WTC11 (cell line): ENCODE measurements around the gene GATA1. TPM values are rescaled to one million over a fixed set of nuclear protein-coding genes. Genes with fewer than 3 reads are reported as not detected.

Experiments
- ATAC-seq: fragments of 200-7000 bp; cut with Tn5 transposase; 2 replicates; pipeline ENCODE4 v1.10.0; 2021; ENCODE audit warnings: mild to moderate bottlenecking, moderate library complexity
- CTCF ChIA-PET: fragments of 300-600 bp; sonication (Branson Sonifier 250); formaldehyde crosslinking; loops from one replicate; lab custom pipeline; 2021; ENCODE audit warnings: antibody characterized with exemption; lab: Charles Lee
- POLR2A ChIA-PET: fragments of 350-600 bp; sonication (Branson Sonifier 250); formaldehyde crosslinking; loops from one replicate; lab custom pipeline; 2021; ENCODE audit warnings: antibody characterized with exemption; lab: Charles Lee
- DNase-seq: peaks from one replicate; pipeline ENCODE4 v3.0.0; 2021; ENCODE audit warnings: low spot score
- H3K27ac Mint-ChIP-seq: 2 replicates; pipeline ENCODE4 v1.8.0; 2021; ENCODE audit warnings: mixed read lengths
- H3K27me3 Mint-ChIP-seq: 2 replicates; pipeline ENCODE4 v1.8.0; 2021; ENCODE audit warnings: low read depth, mild to moderate bottlenecking, moderate library complexity, mixed read lengths
- H3K36me3 Mint-ChIP-seq: 2 replicates; pipeline ENCODE4 v1.8.0; 2021; ENCODE audit warnings: mixed read lengths
- H3K4me1 Mint-ChIP-seq: 2 replicates; pipeline ENCODE4 v1.8.0; 2022; ENCODE audit warnings: mixed read lengths
- H3K4me3 Mint-ChIP-seq: 2 replicates; pipeline ENCODE4 v1.8.0; 2021; ENCODE audit warnings: mild to moderate bottlenecking, moderate library complexity, mixed read lengths
- H3K9me3 Mint-ChIP-seq: 2 replicates; pipeline ENCODE4 v1.8.0; 2021; ENCODE audit warnings: mixed read lengths
- ELF4 ChIP-seq: sonication (generic); formaldehyde crosslinking; IDR thresholded peaks from 2 replicates; pipeline ENCODE4 v1.8.1; 2022; ENCODE audit warnings: low read depth, mild to moderate bottlenecking, moderate library complexity, missing genetic modification reagents
- ETV6 ChIP-seq: sonication (generic); formaldehyde crosslinking; IDR thresholded peaks from 2 replicates; pipeline ENCODE4 v1.8.1; 2022; ENCODE audit warnings: mild to moderate bottlenecking, missing genetic modification reagents
- GABPB1 ChIP-seq: sonication (generic); formaldehyde crosslinking; IDR thresholded peaks from 2 replicates; pipeline ENCODE4 v1.8.1; 2023; ENCODE audit warnings: mild to moderate bottlenecking, missing genetic modification reagents
- MLX ChIP-seq: sonication (generic); formaldehyde crosslinking; IDR thresholded peaks from 2 replicates; pipeline ENCODE4 v1.8.1; 2023; ENCODE audit warnings: mild to moderate bottlenecking, missing genetic modification reagents, moderate library complexity
- NFE2L1 ChIP-seq: sonication (generic); formaldehyde crosslinking; IDR thresholded peaks from 2 replicates; pipeline ENCODE4 v1.8.1; 2023; ENCODE audit warnings: missing genetic modification reagents
- PRDM15 ChIP-seq: sonication (generic); formaldehyde crosslinking; IDR thresholded peaks from 2 replicates; pipeline ENCODE4 v1.8.0; 2022; ENCODE audit warnings: missing genetic modification reagents
- RORB ChIP-seq: fragments of 250-450 bp; sonication (Bioruptor Pico); IDR thresholded peaks from 2 replicates; pipeline ENCODE4 v1.9.0; 2021; ENCODE audit warnings: mild to moderate bottlenecking
- TEAD4 ChIP-seq: sonication (generic); formaldehyde crosslinking; IDR thresholded peaks from 2 replicates; pipeline ENCODE4 v1.8.0; 2022; ENCODE audit warnings: mild to moderate bottlenecking, missing genetic modification reagents
- ZBTB43 ChIP-seq: sonication (generic); formaldehyde crosslinking; IDR thresholded peaks from 2 replicates; pipeline ENCODE4 v1.8.1; 2023; ENCODE audit warnings: mild to moderate bottlenecking, missing genetic modification reagents
- ZNF263 ChIP-seq: sonication (generic); formaldehyde crosslinking; IDR thresholded peaks from 2 replicates; pipeline ENCODE4 v1.8.1; 2022; ENCODE audit warnings: low read depth, mild to moderate bottlenecking, moderate library complexity, missing genetic modification reagents
- ZNF317 ChIP-seq: sonication (generic); formaldehyde crosslinking; IDR thresholded peaks from 2 replicates; pipeline ENCODE4 v1.8.1; 2023; ENCODE audit warnings: low read depth, mild to moderate bottlenecking, moderate library complexity, missing genetic modification reagents, borderline replicate concordance
- ZNF396 ChIP-seq: fragments of 250-450 bp; sonication (Bioruptor Pico); IDR thresholded peaks from 2 replicates; pipeline ENCODE4 v1.8.0; 2021; ENCODE audit warnings: mild to moderate bottlenecking, moderate library complexity, borderline replicate concordance
- ZNF416 ChIP-seq: fragments of 250-450 bp; sonication (Bioruptor Pico); IDR thresholded peaks from 2 replicates; pipeline ENCODE4 v1.9.0; 2021; ENCODE audit warnings: mild to moderate bottlenecking, inconsistent platforms
- ZNF532 ChIP-seq: fragments of 250-450 bp; sonication (Bioruptor Pico); IDR thresholded peaks from 2 replicates; pipeline ENCODE4 v1.9.0; 2021; ENCODE audit warnings: mild to moderate bottlenecking, borderline replicate concordance
- ZSCAN18 ChIP-seq: fragments of 250-450 bp; sonication (Bioruptor Pico); IDR thresholded peaks from 2 replicates; pipeline ENCODE4 v2.1.2; 2022; ENCODE audit warnings: mild to moderate bottlenecking, moderate library complexity
- total RNA-seq: library from RNA; stranded (reverse); gene quantifications from 3 replicates; pipeline ENCODE4 v1.2.3, GENCODE V29; 2021

The GATA1 gene
- total RNA-seq, 1 experiment from 2014 or later = 0.26 TPM

GRCh38 chrX:48806081-48806480 lies 19.7 kb downstream of the GATA1 start (continued):
- TF ChIP-seq PRDM15 = no peak
- no peak for TF ChIP-seq TEAD4
- TF ChIP-seq ETV6 = no peak
- TF ChIP-seq ZNF317 (CRISPR knock-in tag) = no peak
- TF ChIP-seq ZNF263 (CRISPR knock-in tag) = no peak
- no peak for TF ChIP-seq MLX (CRISPR knock-in tag)
- no peak for TF ChIP-seq NFE2L1 (CRISPR knock-in tag)
- TF ChIP-seq ELF4 = no peak

GRCh38 chrX:48813644-48814043 lies 27.3 kb downstream of the GATA1 start:
- no peaks in the 10 kb centered on the region for H3K9me3 Mint-ChIP-seq
- peaks cover 3% of the 10 kb centered on the region; the same call in 1 of the 2 replicates for H3K36me3 Mint-ChIP-seq
- no peak overlapping the region for H3K4me3 Mint-ChIP-seq
- no peak overlapping the region for H3K27ac Mint-ChIP-seq
- POLR2A ChIA-PET = no interaction called here
- DNase-seq (no peak), ATAC-seq (no peak)
- H3K4me1 Mint-ChIP-seq = no peaks in the 10 kb centered on the region
- CTCF ChIA-PET = no interaction called here
- no peak for TF ChIP-seq ZNF532 (CRISPR knock-in tag)
- TF ChIP-seq ZNF416 (CRISPR knock-in tag) = no peak
- TF ChIP-seq RORB (CRISPR knock-in tag) = no peak
- TF ChIP-seq ZSCAN18 (CRISPR knock-in tag) = no peak
- TF ChIP-seq ZBTB43 (CRISPR knock-in tag) = no peak
- no peak for TF ChIP-seq GABPB1 (CRISPR knock-in tag)
- TF ChIP-seq ZNF396 = no peak
- no peaks in the 10 kb centered on the region for H3K27me3 Mint-ChIP-seq
